Gastrocnemius medialis (tissue), 4 donors: ENCODE results near the gene RPL32. TPM values are rescaled to one million over a fixed set of nuclear protein-coding genes. Genes with fewer than 3 reads are reported as not detected.

Source experiments
- ATAC-seq, 2 donors: fragments of 150-250 bp; one replicate each; pipeline ENCODE4 v1.9.1; 2016
- DNase-seq, 2 donors: peaks; one replicate each; pipeline ENCODE4 v3.0.0-alpha.2; 2019
- H3K27ac ChIP-seq, 4 donors: fragments of 200-600 bp; sonication (generic); 1 replicate in 1 of 4; 2 replicates in 3 of 4; pipeline ENCODE4 v1.5.1; 2016 to 2018; ENCODE audit warnings: mild to moderate bottlenecking in 2 of 4, moderate library complexity in 1 of 4
- H3K27me3 ChIP-seq, 3 donors: fragments of 200-600 bp; sonication (generic) in 2 of 3; 1 replicate in 1 of 3; 2 replicates in 2 of 3; pipeline versions ENCODE4 v1.5.1 to v1.6.0; 2016 to 2019; ENCODE audit warnings: mild to moderate bottlenecking in 1 of 3, moderate library complexity in 1 of 3
- H3K36me3 ChIP-seq, 2 donors: fragments of 200-600 bp; sonication (generic) in 1 of 2; one replicate each; pipeline ENCODE4 v1.5.1; 2017 to 2018
- H3K4me1 ChIP-seq, 2 donors: fragments of 200-600 bp; sonication (generic) in 1 of 2; one replicate each; pipeline ENCODE4 v1.5.1; 2016 to 2017; ENCODE audit warnings: mild to moderate bottlenecking in 2 of 2
- H3K4me3 ChIP-seq, 4 donors: fragments of 200-600 bp; sonication (generic) in 3 of 4; 1 replicate in 1 of 4; 2 replicates in 3 of 4; pipeline ENCODE4 v1.5.1; 2016 to 2019; ENCODE audit warnings: mild to moderate bottlenecking in 2 of 4
- H3K9me3 ChIP-seq, 3 donors: fragments of 200-600 bp; sonication (generic) in 2 of 3; 1 replicate in 1 of 3; 2 replicates in 2 of 3; pipeline ENCODE4 v1.5.1; 2016 to 2019
- CTCF ChIP-seq, 5 experiments: fragments of 450-650 bp in 3 of 5; fragments of 200-600 bp in 2 of 5; sonication (generic) in 2 of 5; IDR thresholded peaks in 4 of 5; conservative IDR thresholded peaks in 1 of 5; 1 replicate in 4 of 5; 2 replicates in 1 of 5; pipeline ENCODE4 v1.5.1; 2016 to 2019; ENCODE audit warnings: antibody characterized with exemption in 5 of 5, mild to moderate bottlenecking in 3 of 5, moderate library complexity in 3 of 5
- POLR2A ChIP-seq, 2 donors: fragments of 450-650 bp; IDR thresholded peaks; one replicate each; pipeline ENCODE4 v1.6.1; 2017; ENCODE audit warnings: antibody characterized with exemption in 2 of 2, mild to moderate bottlenecking in 2 of 2, moderate library complexity in 2 of 2
- in situ Hi-C, 4 donors: fragments of 200-750 bp; cut with MboI; loops; one replicate each; pipeline versions ENCODE4 v1.15.0 to v1.8.0; 2017; ENCODE audit warnings: low sequenced_read_pairs in 4 of 4
- intact Hi-C: fragments of 100-400 bp; cut with DNase I; formaldehyde crosslinking; loops from one replicate; pipeline ENCODE4 v1.15.1; 2023; ENCODE audit warnings: low total_unique reads
- total RNA-seq, 4 donors: library from RNA; depleted of rRNA; stranded (reverse); fragments of >200 nt; gene quantifications; one replicate each; pipeline versions ENCODE4 v1.1.0 to v1.2.3, GENCODE V29; 2016

The RPL32 gene
- total RNA-seq, 4 donors from 2014 or later, result 765 to 1,204 (median 990) TPM

DNA sequence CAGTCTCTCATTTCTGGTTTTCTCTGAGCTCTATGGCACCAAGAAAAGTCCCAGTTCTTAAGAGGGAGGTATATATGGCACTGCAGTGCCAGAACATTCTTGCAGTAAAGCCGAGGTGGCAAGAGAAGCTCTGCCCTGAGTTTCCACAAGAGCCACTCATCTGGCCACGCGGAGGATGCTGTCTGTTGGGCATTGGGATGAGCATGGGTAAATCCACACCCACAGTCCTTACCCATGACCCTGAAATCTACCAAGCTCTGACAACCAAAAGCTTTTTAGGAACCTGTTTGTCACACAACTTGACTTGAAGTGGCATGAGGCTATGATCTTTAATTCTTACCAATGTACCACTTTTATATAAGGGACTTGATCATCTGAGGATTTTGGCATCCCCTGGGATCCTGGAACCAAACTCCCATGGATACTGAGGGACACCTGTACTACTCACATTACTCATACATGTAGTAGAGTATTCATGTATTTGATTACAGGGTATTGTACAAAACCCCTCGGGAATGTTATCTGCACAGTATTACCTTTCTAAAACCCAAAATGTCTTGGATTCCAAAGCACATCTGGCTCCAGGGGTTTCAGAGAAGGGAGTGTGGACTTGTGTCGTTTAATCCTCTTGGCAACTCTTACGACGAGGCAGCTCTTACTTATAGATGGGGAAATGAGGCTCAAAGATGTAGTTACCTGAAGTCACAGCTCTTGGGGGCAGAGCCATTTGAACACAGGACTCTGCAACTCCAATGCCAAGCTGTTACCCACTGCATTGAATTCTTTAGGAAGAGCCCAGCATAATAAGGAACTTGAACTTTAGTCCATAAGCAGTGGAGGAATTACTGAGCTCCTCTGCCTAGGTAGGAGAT is 8.8 kb downstream of the RPL32 start:
- no peak for TF ChIP-seq CTCF (IDR thresholded peaks at IDR 0.05 in 4 of 5, conservative IDR thresholded peaks at IDR 0.05 in 1 of 5)
- TF ChIP-seq POLR2A (IDR thresholded peaks at IDR 0.05), result no peak
- intact Hi-C loops, result loop anchor here (2.0 to 10.0 kb wide), 2 partner anchors 24 to 248 kb away; no protein-coding TSS in a partner anchor
- no peaks in the 10 kb centered on the region for H3K27me3 ChIP-seq

GRCh38 chr3:12831301-12831866 is 10.0 kb downstream of the RPL32 start:
- DNase-seq (no peak), ATAC-seq (no peak)
- no peaks in the 10 kb centered on the region for H3K9me3 ChIP-seq
- peaks cover 0 to 20% of the 10 kb centered on the region in 2 donors for H3K4me1 ChIP-seq
- intact Hi-C loops, result loop anchor here (10.0 kb wide), 1 partner anchor 247 kb away; no protein-coding TSS in a partner anchor
- H3K36me3 ChIP-seq, result peaks cover 0 to 92% of the 10 kb centered on the region in 2 donors
- H3K27me3 ChIP-seq, result no peaks in the 10 kb centered on the region
- TF ChIP-seq CTCF (IDR thresholded peaks at IDR 0.05 in 4 of 5, conservative IDR thresholded peaks at IDR 0.05 in 1 of 5) (no peak), POLR2A (IDR thresholded peaks at IDR 0.05) (no peak)
- no peak overlapping the region for H3K4me3 ChIP-seq
- in situ Hi-C loops, result no loop called here
- H3K27ac ChIP-seq, result peak overlapping the region in 3 of 4 donors; percentile 22 to 55 (median 39)

More for the DNA sequence above, 8.8 kb downstream of the RPL32 start:
- no peak for DNase-seq
- H3K36me3 ChIP-seq, result peaks cover 0 to 96% of the 10 kb centered on the region in 2 donors
- H3K4me3 ChIP-seq, result no peak overlapping the region
- no peaks in the 10 kb centered on the region for H3K9me3 ChIP-seq
- H3K4me1 ChIP-seq, result peaks cover 3 to 23% of the 10 kb centered on the region in 2 donors
- peak overlapping the region in 3 of 4 donors; percentile 31 to 94 (median 71) for H3K27ac ChIP-seq
- in situ Hi-C loops, result no loop called here
- ATAC-seq, result no peak

GRCh38 chr3:12830785-12831156 is 10.6 kb downstream of the RPL32 start:
- Histone ChIP-seq H3K9me3 (no peaks in the 10 kb centered on the region), H3K36me3 (peaks cover 0 to 91% of the 10 kb centered on the region in 2 donors), H3K4me1 (peaks cover 0 to 16% of the 10 kb centered on the region in 2 donors), H3K4me3 (no peak overlapping the region), H3K27me3 (no peaks in the 10 kb centered on the region), H3K27ac (peak overlapping the region in 3 of 4 donors; percentile 22 to 55 (median 39))
- in situ Hi-C loops (no loop called here), intact Hi-C loops (loop anchor here (10.0 kb wide), 1 partner anchor 246 kb away; no protein-coding TSS in a partner anchor)
- DNase-seq (no peak), ATAC-seq (no peak)
- TF ChIP-seq POLR2A (IDR thresholded peaks at IDR 0.05) (no peak), CTCF (IDR thresholded peaks at IDR 0.05 in 4 of 5, conservative IDR thresholded peaks at IDR 0.05 in 1 of 5) (peak in 1 of 5 experiments; percentile 12)

DNA sequence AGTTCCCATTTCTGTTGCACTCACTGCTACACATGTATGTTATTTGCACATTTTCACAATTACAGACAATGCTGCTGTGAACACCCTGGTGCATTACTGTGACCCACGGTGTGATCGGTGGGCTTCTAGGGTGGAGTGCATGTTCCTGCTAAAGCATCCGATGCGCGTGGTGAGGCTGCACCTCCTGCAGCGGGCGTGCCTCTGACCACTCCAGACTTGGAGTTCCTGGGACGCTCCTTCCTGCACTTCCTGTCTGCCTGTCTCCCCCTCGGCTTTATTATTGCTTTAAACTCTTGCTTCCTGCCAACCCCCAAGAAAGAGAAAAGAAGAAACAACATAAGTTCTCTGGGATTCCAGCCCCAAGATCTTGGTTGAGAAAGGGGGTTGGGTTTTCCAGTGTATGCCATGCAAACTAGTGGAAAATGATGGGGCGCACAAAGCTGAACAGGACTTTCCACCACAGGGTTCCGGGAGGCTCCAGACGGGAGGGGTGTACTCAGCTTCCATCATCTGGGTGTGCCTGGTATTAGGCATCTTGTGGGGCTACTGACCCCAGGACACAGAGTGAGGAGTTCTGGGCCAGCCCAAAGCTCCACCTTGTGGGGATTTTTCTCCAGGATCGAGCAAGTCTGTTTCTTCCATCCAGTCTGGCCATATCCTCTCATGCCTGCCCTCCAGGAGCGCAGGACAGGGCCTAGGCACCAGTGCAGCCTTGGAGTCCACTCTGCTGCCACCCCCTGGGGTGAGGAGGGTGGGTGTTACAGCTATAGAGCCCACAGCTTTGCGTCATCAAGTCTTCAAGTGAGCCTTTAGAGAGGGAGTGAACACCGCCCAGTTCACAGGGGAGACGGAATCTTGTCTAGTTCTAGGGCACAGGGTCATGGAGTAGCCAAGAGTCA is 11.2 kb downstream of the RPL32 start:
- intact Hi-C loops, result loop anchor here (10.0 kb wide), 1 partner anchor 245 kb away; no protein-coding TSS in a partner anchor
- in situ Hi-C loops, result no loop called here
- Histone ChIP-seq H3K27ac (peak overlapping the region in 3 of 4 donors; percentile 22 to 55 (median 39)), H3K9me3 (no peaks in the 10 kb centered on the region), H3K36me3 (peaks cover 0 to 89% of the 10 kb centered on the region in 2 donors), H3K4me3 (no peak overlapping the region), H3K4me1 (peaks cover 0 to 10% of the 10 kb centered on the region in 2 donors), H3K27me3 (no peaks in the 10 kb centered on the region)
- DNase-seq (no peak), ATAC-seq (no peak)
- no peak for TF ChIP-seq CTCF (IDR thresholded peaks at IDR 0.05 in 4 of 5, conservative IDR thresholded peaks at IDR 0.05 in 1 of 5)
- TF ChIP-seq POLR2A (IDR thresholded peaks at IDR 0.05), result no peak
